ENCODE data around the gene MRPS7. TPM values are rescaled to one million over a fixed set of nuclear protein-coding genes. Genes with fewer than 3 reads are reported as not detected.

The MRPS7 gene
- total and polyA plus RNA-seq, 10 of the 15 experiments (the other 5 are each of a cell fraction or from before 2014, with no cell fraction given): 88.4 to 217 (median 109) TPM

DNA sequence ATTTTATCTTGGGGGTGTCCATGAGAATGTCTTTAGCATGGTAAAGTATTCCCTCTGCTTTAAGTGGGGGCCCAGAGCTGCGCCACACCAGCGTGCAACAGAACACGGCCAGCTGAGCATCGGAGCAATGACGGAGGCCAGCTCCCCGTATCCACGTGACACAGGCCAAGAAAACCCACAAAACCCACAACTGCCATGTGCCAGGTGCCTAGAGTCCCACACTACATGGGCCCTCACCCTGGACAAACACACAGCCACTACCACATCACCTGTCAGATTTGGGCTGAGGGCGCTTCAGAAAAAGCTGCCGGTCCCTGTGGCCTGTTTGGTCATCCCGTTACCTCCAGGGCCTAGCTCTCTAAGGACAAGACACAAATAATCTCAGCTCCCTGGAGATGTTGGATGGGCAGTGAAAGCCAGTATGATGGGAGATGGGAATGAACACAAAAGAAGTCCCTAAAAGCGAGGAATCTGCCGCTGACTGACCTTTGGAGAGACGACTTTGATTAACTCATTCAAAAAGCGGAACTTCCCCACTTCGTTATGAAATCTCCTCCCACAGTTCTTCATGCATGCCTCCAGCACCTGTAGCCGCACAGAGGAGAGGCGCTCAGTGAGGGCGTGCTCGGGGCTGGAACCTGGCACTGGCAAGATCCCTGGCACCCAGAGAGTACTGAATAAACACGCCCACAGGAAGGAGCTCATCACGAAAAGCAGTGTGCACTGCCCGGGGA, 17.4 kb upstream of the MRPS7 start (continued):
- TF ChIP-seq, protein P1, sequence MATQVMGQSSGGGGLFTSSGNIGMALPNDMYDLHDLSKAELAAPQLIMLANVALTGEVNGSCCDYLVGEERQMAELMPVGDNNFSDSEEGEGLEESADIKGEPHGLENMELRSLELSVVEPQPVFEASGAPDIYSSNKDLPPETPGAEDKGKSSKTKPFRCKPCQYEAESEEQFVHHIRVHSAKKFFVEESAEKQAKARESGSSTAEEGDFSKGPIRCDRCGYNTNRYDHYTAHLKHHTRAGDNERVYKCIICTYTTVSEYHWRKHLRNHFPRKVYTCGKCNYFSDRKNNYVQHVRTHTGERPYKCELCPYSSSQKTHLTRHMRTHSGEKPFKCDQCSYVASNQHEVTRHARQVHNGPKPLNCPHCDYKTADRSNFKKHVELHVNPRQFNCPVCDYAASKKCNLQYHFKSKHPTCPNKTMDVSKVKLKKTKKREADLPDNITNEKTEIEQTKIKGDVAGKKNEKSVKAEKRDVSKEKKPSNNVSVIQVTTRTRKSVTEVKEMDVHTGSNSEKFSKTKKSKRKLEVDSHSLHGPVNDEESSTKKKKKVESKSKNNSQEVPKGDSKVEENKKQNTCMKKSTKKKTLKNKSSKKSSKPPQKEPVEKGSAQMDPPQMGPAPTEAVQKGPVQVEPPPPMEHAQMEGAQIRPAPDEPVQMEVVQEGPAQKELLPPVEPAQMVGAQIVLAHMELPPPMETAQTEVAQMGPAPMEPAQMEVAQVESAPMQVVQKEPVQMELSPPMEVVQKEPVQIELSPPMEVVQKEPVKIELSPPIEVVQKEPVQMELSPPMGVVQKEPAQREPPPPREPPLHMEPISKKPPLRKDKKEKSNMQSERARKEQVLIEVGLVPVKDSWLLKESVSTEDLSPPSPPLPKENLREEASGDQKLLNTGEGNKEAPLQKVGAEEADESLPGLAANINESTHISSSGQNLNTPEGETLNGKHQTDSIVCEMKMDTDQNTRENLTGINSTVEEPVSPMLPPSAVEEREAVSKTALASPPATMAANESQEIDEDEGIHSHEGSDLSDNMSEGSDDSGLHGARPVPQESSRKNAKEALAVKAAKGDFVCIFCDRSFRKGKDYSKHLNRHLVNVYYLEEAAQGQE (IDR thresholded peaks at IDR 0.05; ENCODE audit: low read depth, low read length): no peak
- TF ChIP-seq, protein P2, sequence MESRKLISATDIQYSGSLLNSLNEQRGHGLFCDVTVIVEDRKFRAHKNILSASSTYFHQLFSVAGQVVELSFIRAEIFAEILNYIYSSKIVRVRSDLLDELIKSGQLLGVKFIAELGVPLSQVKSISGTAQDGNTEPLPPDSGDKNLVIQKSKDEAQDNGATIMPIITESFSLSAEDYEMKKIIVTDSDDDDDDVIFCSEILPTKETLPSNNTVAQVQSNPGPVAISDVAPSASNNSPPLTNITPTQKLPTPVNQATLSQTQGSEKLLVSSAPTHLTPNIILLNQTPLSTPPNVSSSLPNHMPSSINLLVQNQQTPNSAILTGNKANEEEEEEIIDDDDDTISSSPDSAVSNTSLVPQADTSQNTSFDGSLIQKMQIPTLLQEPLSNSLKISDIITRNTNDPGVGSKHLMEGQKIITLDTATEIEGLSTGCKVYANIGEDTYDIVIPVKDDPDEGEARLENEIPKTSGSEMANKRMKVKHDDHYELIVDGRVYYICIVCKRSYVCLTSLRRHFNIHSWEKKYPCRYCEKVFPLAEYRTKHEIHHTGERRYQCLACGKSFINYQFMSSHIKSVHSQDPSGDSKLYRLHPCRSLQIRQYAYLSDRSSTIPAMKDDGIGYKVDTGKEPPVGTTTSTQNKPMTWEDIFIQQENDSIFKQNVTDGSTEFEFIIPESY (IDR thresholded peaks at IDR 0.05): no peak
- TF ChIP-seq EZH2 (IDR thresholded peaks at IDR 0.05; ENCODE audit: borderline replicate concordance, control insufficient read depth, low read depth, low read length) (no peak), IKZF2 (IDR thresholded peaks at IDR 0.05) (no peak), RUNX3 (IDR thresholded peaks at IDR 0.05; ENCODE audit: low read length) (peak; percentile 73), MYC (IDR thresholded peaks at IDR 0.05; ENCODE audit: insufficient read depth, insufficient read length, insufficient replicate concordance, low read length, severe bottlenecking) (no peak), EED (IDR thresholded peaks at IDR 0.05; ENCODE audit: low read depth) (no peak; the same call in 1 of the 2 replicates), EP300 (IDR thresholded peaks at IDR 0.05; ENCODE audit: borderline replicate concordance in 1 of 2, control insufficient read depth in 1 of 2, low read depth in 2 of 2, low read length in 2 of 2) (0 out of 4 replicates have a peak, but pooled peaks of 1 of the 2 experiments have one; percentile 10), POU2F2 (IDR thresholded peaks at IDR 0.05; ENCODE audit: borderline replicate concordance, low read depth, low read length) (no peak), WRNIP1 (IDR thresholded peaks at IDR 0.05; ENCODE audit: borderline replicate concordance, low read depth, low read length) (no peak), MEF2B (IDR thresholded peaks at IDR 0.05; ENCODE audit: partially characterized antibody, poor library complexity, severe bottlenecking) (no peak), CBX5 (IDR thresholded peaks at IDR 0.05; ENCODE audit: low read depth) (no peak), CEBPB (IDR thresholded peaks at IDR 0.05; ENCODE audit: borderline replicate concordance in 1 of 2, low read depth in 2 of 2, low read length in 2 of 2) (no peak), STAT1 (conservative IDR thresholded peaks at IDR 0.05) (no peak), SP1 (IDR thresholded peaks at IDR 0.05; ENCODE audit: low read depth, low read length) (no peak), BMI1 (IDR thresholded peaks at IDR 0.05; ENCODE audit: borderline replicate concordance) (no peak)
- TF ChIP-seq, protein P3, sequence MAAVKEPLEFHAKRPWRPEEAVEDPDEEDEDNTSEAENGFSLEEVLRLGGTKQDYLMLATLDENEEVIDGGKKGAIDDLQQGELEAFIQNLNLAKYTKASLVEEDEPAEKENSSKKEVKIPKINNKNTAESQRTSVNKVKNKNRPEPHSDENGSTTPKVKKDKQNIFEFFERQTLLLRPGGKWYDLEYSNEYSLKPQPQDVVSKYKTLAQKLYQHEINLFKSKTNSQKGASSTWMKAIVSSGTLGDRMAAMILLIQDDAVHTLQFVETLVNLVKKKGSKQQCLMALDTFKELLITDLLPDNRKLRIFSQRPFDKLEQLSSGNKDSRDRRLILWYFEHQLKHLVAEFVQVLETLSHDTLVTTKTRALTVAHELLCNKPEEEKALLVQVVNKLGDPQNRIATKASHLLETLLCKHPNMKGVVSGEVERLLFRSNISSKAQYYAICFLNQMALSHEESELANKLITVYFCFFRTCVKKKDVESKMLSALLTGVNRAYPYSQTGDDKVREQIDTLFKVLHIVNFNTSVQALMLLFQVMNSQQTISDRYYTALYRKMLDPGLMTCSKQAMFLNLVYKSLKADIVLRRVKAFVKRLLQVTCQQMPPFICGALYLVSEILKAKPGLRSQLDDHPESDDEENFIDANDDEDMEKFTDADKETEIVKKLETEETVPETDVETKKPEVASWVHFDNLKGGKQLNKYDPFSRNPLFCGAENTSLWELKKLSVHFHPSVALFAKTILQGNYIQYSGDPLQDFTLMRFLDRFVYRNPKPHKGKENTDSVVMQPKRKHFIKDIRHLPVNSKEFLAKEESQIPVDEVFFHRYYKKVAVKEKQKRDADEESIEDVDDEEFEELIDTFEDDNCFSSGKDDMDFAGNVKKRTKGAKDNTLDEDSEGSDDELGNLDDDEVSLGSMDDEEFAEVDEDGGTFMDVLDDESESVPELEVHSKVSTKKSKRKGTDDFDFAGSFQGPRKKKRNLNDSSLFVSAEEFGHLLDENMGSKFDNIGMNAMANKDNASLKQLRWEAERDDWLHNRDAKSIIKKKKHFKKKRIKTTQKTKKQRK (IDR thresholded peaks at IDR 0.05; ENCODE audit: low read depth, low read length): no peak
- TF ChIP-seq, protein P4, sequence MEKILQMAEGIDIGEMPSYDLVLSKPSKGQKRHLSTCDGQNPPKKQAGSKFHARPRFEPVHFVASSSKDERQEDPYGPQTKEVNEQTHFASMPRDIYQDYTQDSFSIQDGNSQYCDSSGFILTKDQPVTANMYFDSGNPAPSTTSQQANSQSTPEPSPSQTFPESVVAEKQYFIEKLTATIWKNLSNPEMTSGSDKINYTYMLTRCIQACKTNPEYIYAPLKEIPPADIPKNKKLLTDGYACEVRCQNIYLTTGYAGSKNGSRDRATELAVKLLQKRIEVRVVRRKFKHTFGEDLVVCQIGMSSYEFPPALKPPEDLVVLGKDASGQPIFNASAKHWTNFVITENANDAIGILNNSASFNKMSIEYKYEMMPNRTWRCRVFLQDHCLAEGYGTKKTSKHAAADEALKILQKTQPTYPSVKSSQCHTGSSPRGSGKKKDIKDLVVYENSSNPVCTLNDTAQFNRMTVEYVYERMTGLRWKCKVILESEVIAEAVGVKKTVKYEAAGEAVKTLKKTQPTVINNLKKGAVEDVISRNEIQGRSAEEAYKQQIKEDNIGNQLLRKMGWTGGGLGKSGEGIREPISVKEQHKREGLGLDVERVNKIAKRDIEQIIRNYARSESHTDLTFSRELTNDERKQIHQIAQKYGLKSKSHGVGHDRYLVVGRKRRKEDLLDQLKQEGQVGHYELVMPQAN (conservative IDR thresholded peaks at IDR 0.05): no peak
